ENCODE measurements around the gene MRPL17.
"Not testable (repeated sequence)": the region's sequence is repeated elsewhere in the genome, so short reads cannot be mapped to it uniquely, and the experiment has no call there.

MRPL17 gene

GRCh38 chr11:6717426-6717825 lies 34.3 kb upstream of the MRPL17 start:
- no peak for TF ChIP-seq CTCF (conservative IDR thresholded peaks at IDR 0.05)
- TF ChIP-seq ZFX (IDR thresholded peaks at IDR 0.05), result no peak
- H3K27ac ChIP-seq, result no peak overlapping the region

GRCh38 chr11:6711552-6711951 lies 28.4 kb upstream of the MRPL17 start:
- peak; percentile 58 for TF ChIP-seq CTCF (conservative IDR thresholded peaks at IDR 0.05)
- H3K27ac ChIP-seq, result not testable (repeated sequence)

- H3K27ac ChIP-seq, result no peak overlapping the region
- no peak for TF ChIP-seq ZFX (IDR thresholded peaks at IDR 0.05)
Observed at GRCh38 chr11:6708876-6709275, 25.7 kb upstream of the MRPL17 start.

GRCh38 chr11:6705905-6706535 lies 22.9 kb upstream of the MRPL17 start:
- H3K27ac ChIP-seq, result no peak overlapping the region
- TF ChIP-seq ZFX (IDR thresholded peaks at IDR 0.05) (no peak), CTCF (conservative IDR thresholded peaks at IDR 0.05) (peak; percentile 94)

- TF ChIP-seq ZFX (IDR thresholded peaks at IDR 0.05) (no peak), CTCF (conservative IDR thresholded peaks at IDR 0.05) (peak; percentile 87)
- H3K27ac ChIP-seq, result no peak overlapping the region
Observed at GRCh38 chr11:6703247-6704063, 20.3 kb upstream of the MRPL17 start.

GRCh38 chr11:6701955-6702354 lies 18.8 kb upstream of the MRPL17 start:
- not testable (repeated sequence) for H3K27ac ChIP-seq

GRCh38 chr11:6695377-6695776 lies 12.2 kb upstream of the MRPL17 start:
- no peak for TF ChIP-seq ZFX (IDR thresholded peaks at IDR 0.05)
- no peak for TF ChIP-seq CTCF (conservative IDR thresholded peaks at IDR 0.05)
- no peak overlapping the region for H3K27ac ChIP-seq

- H3K27ac ChIP-seq, result no peak overlapping the region
- TF ChIP-seq CTCF (conservative IDR thresholded peaks at IDR 0.05) (no peak), ZFX (IDR thresholded peaks at IDR 0.05) (no peak)
Observed at GRCh38 chr11:6694229-6694535, 11.0 kb upstream of the MRPL17 start.

Measured in C4-2B (cell line).